ENCODE results near the gene METTL24.

The METTL24 gene

GRCh38 chr6:110338820-110339470 lies 19.2 kb downstream of the METTL24 start:
- no peak for DNase-seq (ENCODE audit: insufficient read length, low spot score)
- FAIRE-seq = no peak

GRCh38 chr6:110337486-110337885 lies 20.7 kb downstream of the METTL24 start:
- FAIRE-seq (no peak), DNase-seq (ENCODE audit: insufficient read length, low spot score) (no peak)

- no peak for DNase-seq (ENCODE audit: insufficient read length, low spot score)
- no peak for FAIRE-seq
These were observed 23.5 kb downstream of the METTL24 start for GRCh38 chr6:110334423-110335180.

GRCh38 chr6:110332281-110332680 lies 25.9 kb downstream of the METTL24 start:
- DNase-seq (ENCODE audit: insufficient read length, low spot score) (no peak), FAIRE-seq (no peak)

GRCh38 chr6:110331816-110332215 lies 26.3 kb downstream of the METTL24 start:
- no peak for DNase-seq (ENCODE audit: insufficient read length, low spot score)

GRCh38 chr6:110331390-110331789 lies 26.8 kb downstream of the METTL24 start:
- FAIRE-seq (no peak), DNase-seq (ENCODE audit: insufficient read length, low spot score) (no peak)

More at GRCh38 chr6:110331816-110332215, 26.3 kb downstream of the METTL24 start:
- FAIRE-seq = no peak

GRCh38 chr6:110329714-110330436 lies 28.3 kb downstream of the METTL24 start:
- DNase-seq (ENCODE audit: insufficient read length, low spot score) = no peak
- FAIRE-seq = no peak

- no peak for DNase-seq (ENCODE audit: insufficient read length, low spot score)
- FAIRE-seq = no peak
These were observed 28.8 kb downstream of the METTL24 start for GRCh38 chr6:110329348-110329713.

- DNase-seq (ENCODE audit: insufficient read length, low spot score) (no peak), FAIRE-seq (no peak)
These were observed 29.9 kb downstream of the METTL24 start for GRCh38 chr6:110328259-110328658.

- DNase-seq (ENCODE audit: insufficient read length, low spot score) = no peak
These were observed 30.8 kb downstream of the METTL24 start for GRCh38 chr6:110327391-110327790.

GRCh38 chr6:110326609-110327008 lies 31.5 kb downstream of the METTL24 start:
- DNase-seq (ENCODE audit: insufficient read length, low spot score) (no peak), FAIRE-seq (no peak)

More at GRCh38 chr6:110327391-110327790, 30.8 kb downstream of the METTL24 start:
- FAIRE-seq = no peak

GRCh38 chr6:110326057-110326456 lies 32.1 kb downstream of the METTL24 start:
- FAIRE-seq (no peak), DNase-seq (ENCODE audit: insufficient read length, low spot score) (no peak)

- FAIRE-seq (no peak), DNase-seq (ENCODE audit: insufficient read length, low spot score) (no peak)
These were observed 33.0 kb downstream of the METTL24 start for GRCh38 chr6:110325197-110325596.

- no peak for FAIRE-seq
- DNase-seq (ENCODE audit: insufficient read length, low spot score) = no peak
These were observed 33.6 kb downstream of the METTL24 start for GRCh38 chr6:110324548-110324947.

GRCh38 chr6:110323258-110323657 lies 34.9 kb downstream of the METTL24 start:
- DNase-seq (ENCODE audit: insufficient read length, low spot score) (no peak), FAIRE-seq (no peak)

GRCh38 chr6:110322874-110323242 lies 35.3 kb downstream of the METTL24 start:
- FAIRE-seq (no peak), DNase-seq (ENCODE audit: insufficient read length, low spot score) (no peak)

- DNase-seq (ENCODE audit: insufficient read length, low spot score) (no peak), FAIRE-seq (no peak)
These were observed 35.8 kb downstream of the METTL24 start for GRCh38 chr6:110322151-110322873.

- DNase-seq (ENCODE audit: insufficient read length, low spot score) (no peak), FAIRE-seq (no peak)
These were observed 37.8 kb downstream of the METTL24 start for GRCh38 chr6:110320307-110320706.

GRCh38 chr6:110319843-110320242 lies 38.3 kb downstream of the METTL24 start:
- FAIRE-seq (no peak), DNase-seq (ENCODE audit: insufficient read length, low spot score) (no peak)

- DNase-seq (ENCODE audit: insufficient read length, low spot score) (no peak), FAIRE-seq (no peak)
These were observed 38.8 kb downstream of the METTL24 start for GRCh38 chr6:110319381-110319780.

- DNase-seq (ENCODE audit: insufficient read length, low spot score) (no peak), FAIRE-seq (no peak)
These were observed 39.2 kb downstream of the METTL24 start for GRCh38 chr6:110318971-110319370.

All from GM19239 (cell line).